HEK293T (cell line): ENCODE results near the gene ZNF182.

Experiments used
- ARNT ChIP-seq: fragments of 450-650 bp; IDR thresholded peaks from 2 replicates; pipeline ENCODE4 v1.6.1; 2017; ENCODE audit warnings: mild to moderate bottlenecking
- BHLHE40 ChIP-seq: fragments of 450-650 bp; IDR thresholded peaks from 2 replicates; pipeline ENCODE4 v1.6.1; 2016; ENCODE audit warnings: mild to moderate bottlenecking, moderate library complexity, borderline replicate concordance
- FOXA1 ChIP-seq: fragments of 450-650 bp; IDR thresholded peaks from 2 replicates; pipeline ENCODE4 v1.6.1; 2016; ENCODE audit warnings: mild to moderate bottlenecking
- FOXK2 ChIP-seq: fragments of 450-650 bp; IDR thresholded peaks from 2 replicates; pipeline ENCODE4 v1.6.1; 2016; ENCODE audit warnings: mild to moderate bottlenecking
- FOXM1 ChIP-seq: fragments of 450-650 bp; IDR thresholded peaks from 2 replicates; pipeline ENCODE4 v1.6.1; 2017; ENCODE audit warnings: mild to moderate bottlenecking, borderline replicate concordance
- LEF1 ChIP-seq: fragments of 450-650 bp; IDR thresholded peaks from 2 replicates; pipeline ENCODE4 v1.6.1; 2017; ENCODE audit warnings: mild to moderate bottlenecking, borderline replicate concordance
- NFRKB ChIP-seq: fragments of 450-650 bp; IDR thresholded peaks from 2 replicates; pipeline ENCODE4 v1.6.1; 2016; ENCODE audit warnings: mild to moderate bottlenecking, moderate library complexity
- SP1 ChIP-seq: fragments of 450-650 bp; IDR thresholded peaks from 2 replicates; pipeline ENCODE4 v1.6.1; 2017
- TARDBP ChIP-seq: fragments of 450-650 bp; IDR thresholded peaks from 2 replicates; pipeline ENCODE4 v1.6.1; 2016
- ZNF384 ChIP-seq: fragments of 450-650 bp; IDR thresholded peaks from 2 replicates; pipeline ENCODE4 v1.6.1; 2016
- TF ChIP-seq, protein P1 (sequence below): fragments of 450-650 bp; IDR thresholded peaks from 2 replicates; pipeline ENCODE4 v1.6.1; 2016

GRCh38 chrX:47936940-47937317 lies 66.9 kb downstream of the ZNF182 start:
- TF ChIP-seq SP1 (no peak), FOXK2 (no peak), BHLHE40 (no peak), FOXA1 (no peak), ZNF384 (no peak), ARNT (no peak), FOXM1 (no peak), TARDBP (no peak), NFRKB (no peak), LEF1 (no peak)
- TF ChIP-seq, protein P1, sequence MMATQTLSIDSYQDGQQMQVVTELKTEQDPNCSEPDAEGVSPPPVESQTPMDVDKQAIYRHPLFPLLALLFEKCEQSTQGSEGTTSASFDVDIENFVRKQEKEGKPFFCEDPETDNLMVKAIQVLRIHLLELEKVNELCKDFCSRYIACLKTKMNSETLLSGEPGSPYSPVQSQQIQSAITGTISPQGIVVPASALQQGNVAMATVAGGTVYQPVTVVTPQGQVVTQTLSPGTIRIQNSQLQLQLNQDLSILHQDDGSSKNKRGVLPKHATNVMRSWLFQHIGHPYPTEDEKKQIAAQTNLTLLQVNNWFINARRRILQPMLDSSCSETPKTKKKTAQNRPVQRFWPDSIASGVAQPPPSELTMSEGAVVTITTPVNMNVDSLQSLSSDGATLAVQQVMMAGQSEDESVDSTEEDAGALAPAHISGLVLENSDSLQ, result no peak
